ENCODE measurements around the gene HJV. TPM values are rescaled to one million over a fixed set of nuclear protein-coding genes. Genes with fewer than 3 reads are reported as not detected.

HJV gene
- total RNA-seq, 1 donor from 2014 or later = not detected

DNA sequence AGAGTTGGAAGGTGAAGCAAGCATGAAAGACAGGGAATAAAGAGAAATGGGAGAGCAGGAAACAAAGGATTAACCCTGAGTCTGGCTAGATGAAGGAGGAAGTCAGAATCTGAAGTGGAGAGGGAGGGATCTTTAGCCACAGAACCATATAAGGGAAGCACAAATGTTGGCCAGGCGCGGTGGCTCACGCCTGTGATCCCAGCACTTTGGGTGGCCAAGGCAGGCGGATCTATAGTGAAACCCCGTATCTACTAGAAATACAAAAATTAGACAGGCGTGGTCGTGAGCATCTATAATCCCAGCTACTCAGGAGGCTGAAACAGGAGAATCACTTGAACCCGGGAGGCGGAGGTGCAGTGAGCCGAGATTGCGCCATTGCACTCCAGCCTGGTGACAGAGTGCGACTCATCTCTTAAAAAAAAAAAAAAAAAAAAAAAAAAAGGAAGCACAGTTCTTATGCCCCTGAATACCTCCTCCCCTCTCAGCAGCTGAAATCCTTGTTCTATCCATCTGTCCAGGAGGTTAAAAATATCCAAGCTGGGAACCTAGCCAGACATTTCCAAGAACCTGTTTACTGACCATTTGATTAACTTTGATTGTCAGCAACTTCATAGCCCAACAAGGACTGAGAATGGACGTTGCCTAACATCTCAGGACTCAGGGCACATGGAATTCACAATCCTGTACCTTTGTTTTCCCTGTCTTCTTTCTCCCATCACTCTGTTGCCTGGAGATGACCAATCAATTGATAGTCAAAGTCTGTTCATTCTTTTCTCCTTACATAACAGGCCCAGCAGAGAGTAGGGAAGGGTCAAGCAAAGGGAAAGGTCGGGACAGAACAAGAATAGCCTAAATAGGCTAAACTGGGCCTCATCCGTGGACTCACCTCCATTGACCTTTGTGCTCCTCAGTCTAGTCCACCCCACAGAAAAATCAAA, 35.8 kb downstream of the HJV start:
- Histone ChIP-seq H3K27me3 (ENCODE audit: low read depth) (no peaks in the 10 kb centered on the region), H3K9me3 (no peaks in the 10 kb centered on the region), H3K27ac (peak overlapping the region; percentile 83), H3K4me3 (peak overlapping the region; percentile 33), H3K36me3 (no peaks in the 10 kb centered on the region), H3K4me1 (peaks cover 75% of the 10 kb centered on the region)
- intact Hi-C loops (cut with DNase I) = no loop called here
- peak; percentile 80 for DNase-seq
- ATAC-seq = peak; percentile 61 to 70
- TF ChIP-seq, protein P1, sequence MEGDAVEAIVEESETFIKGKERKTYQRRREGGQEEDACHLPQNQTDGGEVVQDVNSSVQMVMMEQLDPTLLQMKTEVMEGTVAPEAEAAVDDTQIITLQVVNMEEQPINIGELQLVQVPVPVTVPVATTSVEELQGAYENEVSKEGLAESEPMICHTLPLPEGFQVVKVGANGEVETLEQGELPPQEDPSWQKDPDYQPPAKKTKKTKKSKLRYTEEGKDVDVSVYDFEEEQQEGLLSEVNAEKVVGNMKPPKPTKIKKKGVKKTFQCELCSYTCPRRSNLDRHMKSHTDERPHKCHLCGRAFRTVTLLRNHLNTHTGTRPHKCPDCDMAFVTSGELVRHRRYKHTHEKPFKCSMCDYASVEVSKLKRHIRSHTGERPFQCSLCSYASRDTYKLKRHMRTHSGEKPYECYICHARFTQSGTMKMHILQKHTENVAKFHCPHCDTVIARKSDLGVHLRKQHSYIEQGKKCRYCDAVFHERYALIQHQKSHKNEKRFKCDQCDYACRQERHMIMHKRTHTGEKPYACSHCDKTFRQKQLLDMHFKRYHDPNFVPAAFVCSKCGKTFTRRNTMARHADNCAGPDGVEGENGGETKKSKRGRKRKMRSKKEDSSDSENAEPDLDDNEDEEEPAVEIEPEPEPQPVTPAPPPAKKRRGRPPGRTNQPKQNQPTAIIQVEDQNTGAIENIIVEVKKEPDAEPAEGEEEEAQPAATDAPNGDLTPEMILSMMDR (IDR thresholded peaks at IDR 0.05) = no peak

GRCh38 chr1:145985129-145985501, 36.4 kb downstream of the HJV start:
- no peaks in the 10 kb centered on the region for H3K27me3 ChIP-seq (ENCODE audit: low read depth)
- H3K36me3 ChIP-seq = no peaks in the 10 kb centered on the region
- H3K4me1 ChIP-seq = peaks cover 76% of the 10 kb centered on the region
- intact Hi-C loops (cut with DNase I) = no loop called here
- DNase-seq (no peak), ATAC-seq (no peak)
- H3K27ac ChIP-seq = peak overlapping the region; percentile 83
- H3K4me3 ChIP-seq = peak overlapping the region; percentile 33
- no peaks in the 10 kb centered on the region for H3K9me3 ChIP-seq
- TF ChIP-seq, protein P1 (IDR thresholded peaks at IDR 0.05) = no peak

DNA sequence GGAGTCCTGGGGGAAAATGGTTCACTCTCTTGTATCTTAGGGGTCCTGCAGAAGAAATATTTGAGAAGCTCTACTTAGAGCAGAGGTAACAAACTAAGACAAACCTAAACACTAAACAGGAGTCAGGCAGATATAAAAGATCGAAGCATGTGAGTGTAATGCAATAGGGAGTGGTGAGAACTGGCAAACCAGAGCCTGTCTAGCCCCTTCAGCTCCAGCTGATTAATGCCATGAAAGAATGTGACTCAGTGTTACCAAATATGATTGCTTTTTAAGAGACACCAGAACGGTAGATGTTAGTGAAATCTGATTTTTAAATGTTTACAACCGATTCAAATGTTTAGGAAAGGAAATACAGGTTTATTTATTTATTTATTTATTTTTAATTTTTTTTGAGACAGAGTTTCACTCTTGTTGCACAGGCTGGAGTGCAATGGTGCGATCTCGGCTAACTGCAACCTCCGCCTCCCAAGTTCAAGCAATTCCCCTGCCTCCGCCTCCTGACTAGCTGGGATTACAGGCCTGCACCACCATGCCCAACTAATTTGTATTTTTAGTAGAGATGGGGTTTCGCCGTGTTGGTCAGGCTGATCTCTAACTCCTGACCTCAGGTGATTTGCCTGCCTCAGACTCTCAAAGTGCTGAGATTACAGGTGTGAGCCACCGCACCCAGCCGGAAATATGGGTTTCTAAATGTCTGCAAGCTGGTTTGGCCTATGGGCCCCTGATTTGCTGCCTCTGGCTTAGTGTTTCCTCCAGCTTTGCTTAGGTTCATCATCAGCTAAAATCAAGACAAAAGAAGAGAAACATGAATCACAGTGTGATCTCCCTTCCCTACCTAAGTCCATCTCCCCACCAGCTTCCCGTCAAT, 37.3 kb downstream of the HJV start:
- intact Hi-C loops (cut with DNase I) = no loop called here
- no peak for ATAC-seq
- Histone ChIP-seq H3K27me3 (ENCODE audit: low read depth) (no peaks in the 10 kb centered on the region), H3K36me3 (no peaks in the 10 kb centered on the region), H3K27ac (peak overlapping the region; percentile 96), H3K9me3 (no peaks in the 10 kb centered on the region), H3K4me1 (peaks cover 76% of the 10 kb centered on the region), H3K4me3 (peak overlapping the region; percentile 33)
- TF ChIP-seq, protein P1 (IDR thresholded peaks at IDR 0.05) = no peak
- DNase-seq = no peak

GRCh38 chr1:145983206-145983675, 38.3 kb downstream of the HJV start:
- Histone ChIP-seq H3K9me3 (no peaks in the 10 kb centered on the region), H3K4me1 (peaks cover 84% of the 10 kb centered on the region), H3K27me3 (ENCODE audit: low read depth) (no peaks in the 10 kb centered on the region), H3K36me3 (no peaks in the 10 kb centered on the region), H3K27ac (peak overlapping the region; percentile 96), H3K4me3 (no peak overlapping the region)
- intact Hi-C loops (cut with DNase I) = no loop called here
- DNase-seq (no peak), ATAC-seq (no peak)
- TF ChIP-seq, protein P1 (IDR thresholded peaks at IDR 0.05) = no peak

- H3K36me3 ChIP-seq = no peaks in the 10 kb centered on the region
- intact Hi-C loops (cut with DNase I) = no loop called here
- DNase-seq = no peak
- H3K4me1 ChIP-seq = peaks cover 95% of the 10 kb centered on the region
- H3K4me3 ChIP-seq = no peak overlapping the region
- TF ChIP-seq, protein P1 (IDR thresholded peaks at IDR 0.05) = no peak
- H3K9me3 ChIP-seq = no peaks in the 10 kb centered on the region
- ATAC-seq = no peak
- no peaks in the 10 kb centered on the region for H3K27me3 ChIP-seq (ENCODE audit: low read depth)
- H3K27ac ChIP-seq = peak overlapping the region; percentile 96
Observed at GRCh38 chr1:145982010-145982723, 39.4 kb downstream of the HJV start.
